HG02571 (cell line): ENCODE results near the gene SCRT2.

Source experiments
- ATAC-seq: cut with Tn5 transposase; IDR thresholded peaks from one replicate; pipeline ENCODE4 v1.9.1; 2021; ENCODE audit warnings: mild to moderate bottlenecking, moderate library complexity; ENCODE audit not compliant: unreplicated experiment

The SCRT2 gene

GRCh38 chr20:635028-635892, 40.3 kb downstream of the SCRT2 start:
- ATAC-seq, result no peak

DNA sequence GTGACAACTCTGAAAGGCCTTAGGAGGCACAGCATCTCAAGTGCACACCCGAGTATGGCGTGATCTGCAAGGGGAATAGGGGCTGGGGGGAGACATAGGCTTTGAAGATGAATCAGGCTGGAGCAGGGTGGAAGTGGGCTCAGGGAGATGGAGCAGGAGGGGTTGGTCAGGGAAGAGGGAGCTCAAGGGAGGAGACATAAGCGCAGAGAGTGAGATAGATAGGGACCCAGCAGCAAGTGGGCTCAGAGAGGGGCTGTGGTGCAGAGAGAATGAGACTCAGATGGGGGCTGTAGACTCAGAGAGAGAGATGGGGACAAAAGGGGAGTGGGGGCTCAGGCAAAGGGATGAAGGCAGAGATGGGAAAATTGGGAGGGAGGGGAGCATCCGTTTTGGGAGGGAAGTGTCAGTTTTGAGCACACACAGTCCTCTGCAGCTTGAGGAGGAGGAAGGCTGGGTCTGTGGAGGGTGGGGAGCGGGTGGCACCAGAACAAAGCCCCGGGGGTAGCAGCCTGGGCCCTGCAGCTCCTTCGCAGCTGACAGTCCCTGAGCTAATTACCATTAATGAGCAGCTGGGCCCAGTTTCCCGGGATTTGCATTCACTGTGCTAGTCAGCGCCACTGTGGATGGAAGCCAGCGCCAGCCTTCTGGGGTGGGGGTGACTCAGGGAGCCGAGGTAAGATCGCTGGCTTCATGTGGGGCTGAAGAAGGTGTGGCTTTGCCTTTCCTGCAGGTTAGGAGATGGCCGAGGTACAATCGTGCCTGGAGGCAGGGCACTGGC, 41.3 kb downstream of the SCRT2 start:
- no peak for ATAC-seq

DNA sequence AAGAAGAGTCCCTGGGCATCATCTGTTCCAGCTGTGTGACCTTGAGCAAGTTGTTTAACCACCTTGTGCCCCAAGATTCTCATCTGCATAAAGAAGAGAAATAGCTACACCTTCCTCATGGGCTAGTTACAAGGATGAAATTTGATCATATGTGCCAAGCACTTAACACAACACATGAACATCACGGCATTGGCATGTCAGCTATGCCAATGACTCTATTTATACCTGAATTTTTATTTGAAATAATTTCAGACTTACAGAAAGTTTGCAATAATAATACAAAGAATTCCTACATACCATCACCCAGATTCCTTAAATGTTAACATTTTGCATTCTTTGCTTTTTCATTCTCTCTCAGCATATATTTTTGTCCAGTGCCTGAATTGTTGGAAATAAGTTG, 44.5 kb downstream of the SCRT2 start:
- no peak for ATAC-seq

DNA sequence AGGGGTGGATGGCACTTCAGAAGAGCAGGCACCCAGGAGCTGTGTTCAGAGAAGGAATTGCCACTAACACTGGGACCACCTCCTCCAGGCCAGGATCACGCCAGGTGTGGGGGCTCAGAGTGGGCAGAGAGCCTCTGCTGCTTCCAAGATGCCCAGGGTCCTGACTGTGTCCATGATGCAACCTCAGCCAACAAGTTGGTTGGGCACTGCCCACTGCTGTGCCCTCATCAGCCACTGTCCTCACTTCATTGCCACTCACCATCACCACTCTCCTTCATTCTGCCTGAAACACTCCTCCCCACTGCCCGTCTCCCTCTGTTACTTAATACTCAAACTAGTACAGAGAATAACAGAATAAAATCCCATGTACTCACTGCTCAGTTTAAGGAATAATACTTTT, 49.0 kb downstream of the SCRT2 start:
- no peak for ATAC-seq

DNA sequence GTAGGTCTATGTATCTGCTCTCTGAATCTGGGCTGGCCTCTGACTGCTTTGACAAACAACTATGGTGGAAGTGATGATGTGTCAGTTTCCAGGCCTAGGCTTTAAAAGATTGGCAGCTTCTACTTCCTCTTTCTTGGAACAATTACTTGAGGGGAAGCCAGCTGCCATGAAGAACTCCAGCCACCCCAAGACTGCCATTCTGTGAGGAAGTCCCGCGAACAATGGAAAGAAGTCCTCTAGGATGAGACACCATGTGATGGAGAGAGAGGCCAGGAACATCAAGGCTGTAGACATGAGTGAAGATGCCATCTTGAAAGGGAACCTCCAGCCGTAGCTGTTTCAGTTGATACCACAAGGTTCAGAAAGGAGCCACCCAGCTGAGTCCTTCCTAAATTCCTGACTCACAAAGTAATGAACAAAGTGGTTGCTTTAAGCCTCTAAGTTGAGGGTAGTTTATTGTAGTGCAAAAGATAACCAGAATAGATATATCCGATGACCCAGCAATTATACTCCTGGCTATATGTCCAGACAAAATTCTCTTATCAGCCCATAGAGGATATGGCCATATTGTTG, 50.2 kb downstream of the SCRT2 start:
- ATAC-seq, result no peak

GRCh38 chr20:623704-624103, 51.9 kb downstream of the SCRT2 start:
- no peak for ATAC-seq

DNA sequence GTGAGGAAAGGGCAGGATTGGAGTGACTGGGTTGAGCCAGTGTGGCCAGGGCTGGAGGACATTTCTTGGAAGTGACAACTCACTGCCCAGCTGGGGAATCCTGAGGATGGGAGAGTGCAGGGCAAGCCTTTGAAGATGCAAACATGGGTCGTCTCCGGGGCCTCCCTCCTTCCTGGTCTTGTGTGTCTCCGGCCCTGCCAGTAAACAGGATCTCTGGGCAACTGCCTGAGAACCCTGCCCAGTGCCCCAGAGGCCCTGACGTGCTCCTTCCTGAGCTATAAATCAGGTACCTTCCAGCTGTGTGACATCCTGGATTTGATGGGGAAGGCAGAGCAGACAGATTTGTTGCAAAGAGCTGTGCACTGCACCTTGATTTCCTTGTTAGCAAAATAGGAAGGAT, 52.6 kb downstream of the SCRT2 start:
- no peak for ATAC-seq

- ATAC-seq, result no peak
Observed at GRCh38 chr20:622161-622560, 53.4 kb downstream of the SCRT2 start.

DNA sequence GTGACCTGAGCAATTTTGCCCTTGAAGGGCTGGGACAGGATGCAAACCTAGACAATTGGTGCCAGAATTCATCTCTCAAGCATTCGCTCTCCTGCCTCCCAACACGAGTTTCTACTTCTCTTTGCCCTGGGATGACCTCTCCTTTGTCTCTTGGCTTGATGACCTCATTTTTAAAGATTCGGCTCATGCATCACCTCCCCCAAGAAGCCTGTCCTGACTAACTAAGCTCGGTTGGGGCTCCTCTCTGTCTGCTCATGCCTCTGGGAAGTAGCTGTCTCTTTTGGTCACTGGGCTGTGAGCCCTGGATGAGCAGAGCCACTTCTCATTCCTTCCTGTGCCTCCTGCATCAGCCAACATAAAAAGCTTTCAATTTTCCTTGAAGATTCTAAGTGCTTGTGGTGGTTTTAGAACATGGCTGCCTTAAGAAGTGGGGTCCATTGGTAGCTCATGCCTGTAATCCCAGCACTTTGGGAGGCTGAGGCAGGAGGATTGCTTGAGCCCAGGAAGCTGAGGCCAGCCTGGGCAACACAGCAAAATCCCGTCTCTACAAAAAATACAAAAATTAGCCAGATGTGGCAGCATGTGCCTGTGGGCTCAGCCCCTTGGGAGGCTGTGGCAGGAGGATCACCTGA, 54.4 kb downstream of the SCRT2 start:
- no peak for ATAC-seq

DNA sequence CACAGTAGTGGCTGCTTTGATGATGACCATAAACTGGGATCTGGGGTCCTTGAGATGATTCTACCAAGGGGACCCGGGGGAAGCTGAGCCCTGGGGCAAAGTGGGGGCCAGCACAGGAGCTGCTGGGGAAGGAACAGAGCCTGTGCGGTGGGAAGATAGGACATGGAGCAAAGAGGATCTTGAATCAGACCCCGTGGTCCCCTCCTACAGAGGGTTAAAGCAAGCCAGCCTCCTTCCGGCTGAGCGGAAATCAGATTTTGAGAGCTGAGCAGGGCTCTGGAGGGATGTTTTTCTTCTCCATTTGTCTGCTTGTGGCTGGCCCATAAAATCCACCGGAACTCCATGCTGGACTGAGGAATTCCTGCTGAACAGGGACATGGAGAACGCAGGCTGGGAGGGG, 55.4 kb downstream of the SCRT2 start:
- no peak for ATAC-seq

GRCh38 chr20:618980-619379, 56.6 kb downstream of the SCRT2 start:
- ATAC-seq, result no peak

DNA sequence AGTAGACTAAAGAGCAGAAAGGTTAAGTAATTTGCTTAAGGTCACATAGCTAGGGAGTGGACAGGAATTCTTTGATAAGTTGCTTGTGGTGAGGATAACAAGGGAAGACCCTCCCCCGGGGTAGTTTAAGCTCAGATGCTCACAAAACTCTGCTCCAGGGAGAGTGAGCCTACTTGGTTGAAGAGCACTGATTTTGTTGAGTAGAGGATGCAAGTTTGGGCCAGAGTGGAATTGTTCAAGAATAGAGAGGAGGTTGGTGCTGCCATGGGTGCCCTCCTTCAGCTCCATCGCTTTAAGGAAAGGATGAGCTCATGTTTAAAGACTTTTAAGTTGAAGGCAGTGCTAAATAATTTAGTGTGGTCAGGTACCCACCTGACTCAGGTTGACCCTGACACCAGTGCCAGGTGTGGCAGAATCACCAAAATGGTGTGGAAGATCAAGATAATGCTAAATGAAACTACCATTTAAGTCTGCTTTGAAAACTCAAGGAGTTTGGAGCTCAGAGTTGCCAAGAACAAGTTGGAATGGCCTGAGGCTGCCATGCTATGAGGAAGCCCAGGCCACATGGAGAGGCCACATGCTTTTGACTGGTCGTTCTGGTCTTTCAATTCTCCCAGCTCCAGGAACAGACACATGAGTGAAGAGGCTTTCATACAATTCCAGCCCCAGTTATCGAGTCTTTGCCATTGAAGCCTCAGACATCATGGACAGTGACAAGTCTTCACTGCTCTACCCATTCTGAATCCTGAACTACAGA, 57.5 kb downstream of the SCRT2 start:
- no peak for ATAC-seq

DNA sequence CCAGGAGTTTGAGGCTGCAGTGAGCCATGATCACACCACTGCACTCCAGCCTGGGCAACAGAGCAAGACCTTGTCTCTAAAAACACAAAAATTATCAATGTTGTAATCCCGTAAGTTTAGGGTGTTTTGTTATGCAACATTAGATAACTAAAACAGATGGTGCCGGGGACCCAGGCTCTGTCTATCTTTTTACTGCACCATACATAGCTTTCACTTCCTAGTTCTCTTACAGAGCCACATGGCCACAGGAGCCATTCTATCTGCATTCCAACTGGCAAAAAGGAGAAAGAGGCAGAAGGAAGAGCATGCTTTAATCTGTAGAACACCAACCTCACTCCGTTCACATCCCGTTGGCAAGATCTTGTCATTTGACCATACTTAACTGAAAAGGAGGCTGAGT, 60.1 kb downstream of the SCRT2 start:
- no peak for ATAC-seq

DNA sequence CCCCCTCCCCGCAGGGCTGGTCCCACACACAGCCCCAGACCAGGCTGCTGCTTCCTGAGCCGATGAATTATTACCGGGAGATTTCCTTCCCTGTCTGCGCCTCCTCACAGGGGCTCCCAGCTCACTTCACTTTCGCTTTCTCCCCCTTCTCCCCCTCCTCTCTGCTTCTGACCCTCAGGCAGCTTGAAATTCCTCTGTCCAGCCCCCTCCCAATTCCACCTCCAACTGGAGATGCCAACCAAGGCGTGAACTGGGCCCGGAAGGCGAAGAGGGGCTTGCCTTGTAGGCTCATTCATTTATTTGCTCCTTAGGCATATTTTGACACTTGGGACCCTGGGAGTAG, 63.8 kb downstream of the SCRT2 start:
- no peak for ATAC-seq
